CD4-positive, alpha-beta T cell treated with Interleukin-15 for 4 hours (primary cell): ENCODE results near the gene SEMA3E.

Source experiments
- DNase-seq: peaks from one replicate; pipeline ENCODE4 v3.0.0-alpha.2; 2020; ENCODE audit warnings: low spot score

SEMA3E gene

GRCh38 chr7:83640731-83641537 lies 8.0 kb downstream of the SEMA3E start:
- DNase-seq = no peak

- DNase-seq = no peak
Measured at GRCh38 chr7:83640240-83640639, 8.7 kb downstream of the SEMA3E start.

DNA sequence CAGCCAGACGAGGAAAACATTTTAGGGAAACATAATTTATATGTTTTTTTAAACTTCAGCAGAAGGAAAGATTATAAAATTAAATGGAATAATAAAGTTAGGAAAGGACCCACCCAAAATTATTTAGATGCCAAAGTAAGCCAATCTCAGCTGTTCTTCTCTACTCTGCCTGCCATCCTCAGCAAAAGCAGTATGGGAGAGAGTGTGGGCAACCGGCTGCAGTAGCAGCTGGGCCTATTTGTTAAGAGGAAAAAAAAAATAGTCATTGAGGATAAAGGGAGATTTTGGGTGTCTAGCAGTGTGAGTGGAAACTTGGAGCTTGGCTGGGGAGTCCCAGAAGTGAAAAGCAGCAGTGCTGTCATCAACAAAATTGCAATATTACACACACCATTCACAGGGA lies 15.4 kb downstream of the SEMA3E start:
- no peak for DNase-seq

DNA sequence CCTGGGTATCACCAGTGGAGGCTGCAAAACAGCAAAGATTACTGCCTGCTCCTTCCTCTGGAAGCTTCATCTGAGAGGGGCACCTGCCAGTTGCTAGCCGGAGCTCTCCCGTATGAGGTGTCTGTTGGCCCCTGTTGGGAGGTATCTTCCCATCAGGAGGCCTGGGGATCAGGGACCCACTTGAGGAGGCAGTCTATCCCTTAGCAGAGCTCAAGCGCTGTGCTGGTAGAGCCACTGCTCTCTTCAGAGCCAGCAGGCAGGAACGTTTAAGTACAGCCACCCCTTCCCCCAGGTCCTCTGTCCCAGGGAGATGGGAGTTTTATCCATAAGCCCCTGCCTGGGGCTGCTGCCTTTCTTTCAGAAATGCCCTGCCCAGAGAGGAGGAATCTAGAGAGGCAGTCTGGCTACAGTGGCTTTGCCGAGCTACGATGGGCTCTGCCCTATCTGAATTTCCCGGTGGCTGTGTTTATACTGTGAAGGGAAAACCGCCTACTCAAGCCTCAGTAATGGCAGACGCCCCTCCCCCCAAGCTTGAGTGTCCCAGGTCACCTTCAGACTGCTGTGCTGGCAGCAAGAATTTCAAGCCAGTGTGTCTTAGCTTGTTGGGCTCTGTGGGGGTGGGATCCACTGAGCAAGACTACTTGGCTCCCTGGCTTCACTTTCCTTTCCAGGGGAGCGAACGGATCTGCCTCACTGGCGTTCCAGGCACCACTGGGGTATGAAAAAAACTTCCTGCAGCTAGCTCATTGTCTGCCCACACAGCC lies 19.6 kb downstream of the SEMA3E start:
- DNase-seq = no peak

DNA sequence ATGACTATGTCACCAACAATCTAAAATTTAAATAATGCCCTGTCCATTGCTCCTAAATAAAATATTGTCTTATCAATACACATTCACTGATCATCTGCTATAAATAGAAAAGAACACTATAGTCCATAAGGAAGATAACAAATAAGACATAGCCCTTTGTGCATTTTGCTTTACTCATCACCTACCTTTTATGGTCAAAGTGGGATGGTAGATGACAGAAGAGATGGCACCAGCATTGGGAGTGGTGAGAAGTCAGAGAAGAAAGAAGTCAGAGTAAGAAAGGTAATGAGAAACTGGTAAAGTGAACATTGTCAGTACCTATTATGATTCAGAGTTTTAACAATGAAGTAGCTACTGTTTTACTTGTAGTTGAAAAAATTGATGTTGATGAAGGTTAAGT lies 31.1 kb downstream of the SEMA3E start:
- DNase-seq = no peak

DNA sequence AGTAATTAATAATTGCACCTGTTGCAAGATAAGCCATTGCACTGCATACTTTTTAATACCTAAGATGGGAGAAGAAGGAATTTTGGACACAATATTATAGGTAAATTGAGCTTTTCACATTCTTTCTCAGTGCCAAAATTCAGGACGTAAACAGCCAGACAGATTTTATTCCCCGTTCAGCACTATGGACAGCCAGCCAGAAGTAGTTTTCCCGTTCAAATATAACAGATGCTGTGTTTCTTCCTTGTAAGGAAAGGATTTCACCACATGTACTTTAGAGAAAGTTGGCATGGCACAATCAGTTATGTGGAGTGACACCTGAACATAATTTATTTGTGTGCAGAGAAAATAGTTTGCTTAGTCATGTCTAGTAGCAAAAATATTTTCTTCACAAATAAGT lies 34.8 kb downstream of the SEMA3E start:
- no peak for DNase-seq

DNA sequence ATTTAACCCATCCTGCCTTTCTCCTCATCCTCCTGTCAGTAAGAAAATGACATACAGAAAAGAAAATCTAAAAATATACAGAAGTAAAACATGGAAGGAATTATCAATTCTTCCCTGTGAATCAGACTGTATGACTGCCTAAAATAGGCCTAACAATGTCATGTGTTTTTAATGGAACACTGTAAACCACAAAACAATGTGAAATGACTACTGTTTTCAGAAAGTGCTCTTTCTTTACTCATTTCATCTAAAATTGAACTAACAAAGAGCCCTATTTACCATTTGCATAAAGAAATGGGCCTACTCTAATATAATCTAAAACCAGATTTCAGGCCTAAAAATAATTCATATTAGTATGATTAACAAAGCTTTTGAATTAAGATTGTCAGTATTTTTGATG lies 35.7 kb downstream of the SEMA3E start:
- DNase-seq = no peak

GRCh38 chr7:83611776-83612175 lies 37.2 kb downstream of the SEMA3E start:
- no peak for DNase-seq

DNA sequence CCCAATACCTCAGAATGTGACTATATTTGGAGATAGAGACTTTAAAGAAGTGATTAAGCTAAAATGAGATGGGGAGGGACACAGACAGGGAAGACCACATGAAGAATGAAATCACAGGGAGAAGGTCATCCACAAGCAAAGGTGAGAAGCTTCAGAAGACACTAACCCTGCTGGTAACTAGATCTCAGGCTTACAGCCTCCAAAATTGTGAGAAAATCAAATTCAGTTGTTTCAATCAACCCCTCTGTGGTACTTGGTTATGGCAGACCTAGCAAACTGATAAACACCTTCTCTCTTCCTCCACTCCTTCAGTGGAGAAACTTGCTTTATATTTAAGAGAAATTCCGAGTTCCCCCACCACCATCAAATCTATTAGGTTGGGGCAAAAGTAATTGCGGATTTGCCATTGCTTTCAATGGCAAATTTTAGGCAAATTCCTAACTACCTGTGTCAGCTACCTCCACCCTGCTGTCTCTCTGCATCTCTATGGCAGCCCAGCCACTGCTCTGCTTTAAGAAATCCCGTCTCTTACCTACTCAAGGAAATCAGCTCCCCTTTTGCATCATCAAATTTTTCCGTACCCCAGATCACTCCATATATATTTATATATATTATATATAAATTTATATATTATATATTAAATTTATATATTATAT lies 38.2 kb downstream of the SEMA3E start:
- DNase-seq = no peak

GRCh38 chr7:83608716-83609115 lies 40.2 kb downstream of the SEMA3E start:
- no peak for DNase-seq

DNA sequence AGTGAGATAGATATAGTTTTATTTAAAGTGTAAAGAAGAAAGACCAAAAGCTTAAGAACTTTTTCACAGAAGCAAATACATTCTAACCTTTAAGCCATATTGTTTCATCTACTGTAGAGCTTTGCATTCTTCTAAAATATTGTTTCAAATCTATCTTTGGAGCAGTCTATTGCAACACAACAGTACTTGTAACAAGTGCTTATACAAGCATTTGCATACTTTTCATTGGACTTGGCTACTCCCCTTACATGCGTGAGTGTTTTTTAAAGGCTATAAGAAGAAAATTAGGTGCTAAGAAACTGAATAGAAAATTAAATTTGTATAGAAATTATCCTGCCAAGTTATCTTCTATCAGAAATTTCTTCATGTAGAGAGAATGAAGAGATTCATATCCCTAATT lies 45.3 kb downstream of the SEMA3E start:
- no peak for DNase-seq

GRCh38 chr7:83599131-83599530 lies 49.8 kb downstream of the SEMA3E start:
- no peak for DNase-seq

DNA sequence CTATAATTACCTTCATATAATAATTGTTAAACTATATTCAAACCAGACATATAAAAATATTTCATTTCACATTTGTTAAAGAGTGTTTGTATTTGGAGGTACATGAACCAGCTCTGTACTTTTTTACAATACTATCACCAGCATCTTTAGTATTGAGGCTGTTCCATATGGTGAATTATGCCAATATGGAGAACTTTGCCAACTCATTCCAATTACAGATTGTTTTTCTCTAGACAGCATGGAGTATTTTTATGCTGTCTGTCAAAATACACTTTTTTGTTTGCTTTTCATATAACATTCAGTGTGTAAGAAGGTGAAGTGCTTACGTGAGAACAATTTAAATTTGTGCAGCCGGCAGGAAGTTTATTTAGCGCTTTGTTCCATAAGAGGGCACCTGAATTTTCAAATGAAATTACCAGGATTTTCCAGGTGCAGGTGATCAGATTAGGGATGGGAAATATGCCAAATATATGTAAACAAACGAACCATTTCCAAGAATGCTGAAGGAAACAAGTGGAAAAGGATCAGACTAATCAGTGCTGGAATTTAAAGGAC lies 54.9 kb downstream of the SEMA3E start:
- DNase-seq = no peak

DNA sequence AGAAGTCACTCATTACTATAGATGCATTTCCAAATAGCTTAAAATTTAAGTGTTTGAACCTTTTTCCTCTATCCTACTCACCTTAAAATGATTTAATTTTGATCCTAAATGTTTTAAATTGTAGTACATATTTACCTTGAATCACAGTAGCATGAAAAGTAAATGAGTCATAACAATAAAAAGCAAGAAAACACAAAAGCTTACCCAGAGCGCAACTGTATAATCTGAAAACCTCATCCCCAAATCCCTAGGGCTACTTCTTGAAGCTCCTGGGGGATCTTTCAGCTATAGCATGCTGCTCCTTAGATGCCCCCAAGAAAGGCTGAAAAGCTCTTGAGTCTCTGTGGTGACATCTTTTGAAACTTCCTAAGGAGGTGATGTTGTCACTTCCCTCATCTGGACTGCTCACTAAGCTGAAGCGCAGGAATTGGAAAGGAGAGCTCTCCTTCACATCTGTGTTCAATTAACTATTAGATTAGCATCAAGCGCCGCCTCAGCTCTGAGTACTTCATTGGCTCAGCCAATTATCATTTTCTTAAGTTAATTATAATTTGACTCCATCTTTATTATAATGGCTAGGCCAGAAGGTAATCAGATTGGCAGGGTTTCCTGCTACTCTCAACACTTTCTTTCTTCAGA lies 60.2 kb downstream of the SEMA3E start:
- no peak for DNase-seq

DNA sequence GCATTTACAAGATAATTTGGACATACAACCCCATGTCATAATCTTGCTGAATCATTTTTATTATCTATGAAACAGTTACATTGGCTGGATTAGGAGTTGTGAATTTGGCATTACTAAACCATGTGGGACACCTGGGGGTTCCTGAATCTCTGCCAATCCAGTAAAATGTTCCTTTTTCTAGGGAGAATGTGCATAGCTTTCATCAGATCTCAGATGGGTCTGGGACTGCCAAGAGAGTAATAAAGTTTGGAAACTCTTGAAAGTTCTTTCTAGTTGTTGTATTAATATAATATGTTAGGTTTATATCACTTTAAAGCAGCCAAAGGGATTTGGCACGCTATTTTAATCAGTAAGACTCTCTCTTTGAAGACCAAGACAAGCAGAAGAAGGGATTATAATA lies 62.7 kb downstream of the SEMA3E start:
- no peak for DNase-seq

GRCh38 chr7:83581667-83582435 lies 67.1 kb downstream of the SEMA3E start:
- DNase-seq = no peak

GRCh38 chr7:83579740-83580139 lies 69.2 kb downstream of the SEMA3E start:
- DNase-seq = no peak

GRCh38 chr7:83575436-83575835 lies 73.5 kb downstream of the SEMA3E start:
- no peak for DNase-seq

GRCh38 chr7:83574616-83575015 lies 74.3 kb downstream of the SEMA3E start:
- DNase-seq = no peak

- no peak for DNase-seq
Measured at GRCh38 chr7:83562960-83563359, 86.0 kb downstream of the SEMA3E start.

- DNase-seq = no peak
Measured at GRCh38 chr7:83562289-83562688, 86.7 kb downstream of the SEMA3E start.
